GM19452 (cell line): Measurements from ENCODE around the gene FDXR.

Source experiments
- ATAC-seq: cut with Tn5 transposase; IDR thresholded peaks from one replicate; pipeline ENCODE4 v1.9.1; 2021; ENCODE audit not compliant: unreplicated experiment

Gene FDXR

DNA sequence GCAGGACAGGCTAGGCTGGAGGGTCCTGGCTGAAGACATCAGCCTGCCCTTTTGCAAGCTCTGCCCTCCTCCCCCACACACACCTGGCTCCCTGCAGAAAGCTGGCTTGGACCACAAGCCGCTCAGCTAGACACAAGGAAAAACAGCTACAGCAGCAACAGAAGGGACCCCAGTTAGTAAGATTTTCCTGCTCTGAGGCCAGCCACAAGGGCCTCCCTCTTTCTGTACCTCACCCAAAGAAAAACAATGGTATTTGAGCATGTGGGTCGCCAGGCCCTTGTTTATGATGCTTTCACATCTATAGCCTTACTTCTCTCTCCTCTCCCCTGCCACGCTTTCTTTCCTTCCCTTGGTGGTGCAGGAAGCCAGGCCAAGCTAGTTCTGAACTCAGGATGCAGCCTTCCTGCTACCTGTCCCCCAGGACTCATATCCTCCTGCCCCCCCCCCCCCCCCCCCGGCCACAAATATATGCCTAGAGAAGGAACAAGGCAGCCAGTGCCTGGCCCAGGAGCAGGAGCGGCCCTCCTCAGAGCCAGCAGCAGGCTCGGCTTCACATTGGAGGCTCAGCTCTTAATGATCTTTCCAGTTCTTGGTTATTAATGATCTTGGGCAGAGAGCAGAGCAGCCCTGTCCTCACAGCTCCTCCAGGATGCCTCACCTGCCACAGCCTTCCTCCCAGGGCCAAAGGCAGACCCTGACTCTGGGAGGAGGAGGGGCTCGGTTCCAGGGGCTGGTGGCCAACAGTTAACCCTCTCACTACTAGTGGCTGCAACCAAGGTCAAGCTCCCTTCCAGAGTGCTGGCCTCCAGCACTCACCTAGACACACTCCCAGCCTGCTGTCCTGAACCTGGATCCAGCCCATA, 32.6 kb downstream of the FDXR start:
- no peak for ATAC-seq

DNA sequence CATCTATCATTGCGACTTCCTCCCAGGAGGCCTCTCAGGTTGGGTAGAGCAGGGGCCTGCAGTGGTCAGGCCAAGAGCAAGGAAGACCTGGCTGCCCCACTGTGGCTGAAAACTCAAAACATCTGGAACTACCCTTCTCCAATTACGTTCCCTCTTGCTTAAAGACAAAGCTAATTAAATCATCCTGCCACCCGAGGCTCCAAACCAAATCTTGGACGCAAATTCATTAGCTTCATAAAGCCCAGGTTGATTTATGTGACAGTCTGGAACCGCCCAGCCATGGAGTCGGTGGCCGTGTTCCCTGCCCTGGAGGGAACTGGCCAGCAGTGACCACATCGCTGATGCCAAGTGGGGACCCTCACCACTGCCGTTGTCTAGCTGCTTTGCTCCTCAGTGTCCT, 34.5 kb downstream of the FDXR start:
- ATAC-seq: no peak

DNA sequence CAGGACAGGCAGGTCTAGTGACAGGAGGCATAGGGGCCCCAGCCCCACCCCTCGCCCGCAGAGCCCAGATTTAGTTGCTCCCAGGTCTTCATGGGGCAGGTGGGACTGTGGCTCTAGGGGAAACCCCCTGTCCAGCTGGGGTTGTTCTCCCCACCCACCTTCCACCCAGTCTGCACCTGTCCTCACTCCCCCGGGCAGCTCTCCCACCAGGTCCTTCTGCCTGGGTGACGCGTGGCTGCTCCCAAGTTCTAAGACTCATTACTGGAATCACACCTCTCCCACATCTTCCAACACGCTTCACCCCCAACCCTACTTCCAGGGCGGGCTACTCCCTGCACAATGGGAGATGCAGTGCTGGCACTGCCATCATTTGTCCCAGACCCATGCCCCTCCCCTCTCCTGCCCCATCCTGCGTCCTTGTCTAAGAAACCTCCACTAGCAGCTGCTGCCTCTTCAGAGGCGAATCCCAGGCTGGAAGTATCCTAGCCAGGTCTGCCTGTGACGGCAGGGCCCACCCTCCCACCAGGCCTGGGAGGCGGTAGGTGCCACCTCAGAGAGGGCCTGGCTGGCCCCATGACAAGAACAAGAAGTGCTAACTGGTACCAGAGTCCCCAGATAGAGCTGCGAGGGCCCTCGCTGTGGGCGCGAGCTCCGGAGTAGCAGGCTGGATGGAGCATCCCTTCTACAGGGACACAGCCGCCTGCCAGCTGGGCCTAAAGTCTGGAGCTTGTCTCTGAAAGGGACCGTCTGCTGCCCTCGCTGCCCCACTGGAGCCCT, 35.9 kb downstream of the FDXR start:
- no peak for ATAC-seq

DNA sequence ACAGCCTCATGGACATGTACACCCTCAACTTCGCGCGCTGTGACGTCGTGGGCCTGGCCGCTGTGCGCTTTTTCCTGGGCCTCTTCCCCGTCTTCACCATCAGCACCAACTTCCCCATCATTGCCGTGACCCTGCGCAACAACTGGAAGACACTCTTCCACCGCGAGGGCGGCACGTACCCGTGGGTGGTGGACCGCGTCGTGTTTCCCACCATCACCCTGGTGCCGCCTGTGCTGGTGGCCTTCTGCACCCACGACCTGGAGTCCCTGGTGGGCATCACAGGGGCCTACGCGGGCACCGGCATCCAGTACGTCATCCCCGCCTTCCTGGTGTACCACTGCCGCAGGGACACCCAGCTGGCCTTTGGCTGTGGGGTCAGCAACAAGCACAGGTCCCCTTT, 36.6 kb downstream of the FDXR start:
- no peak for ATAC-seq

DNA sequence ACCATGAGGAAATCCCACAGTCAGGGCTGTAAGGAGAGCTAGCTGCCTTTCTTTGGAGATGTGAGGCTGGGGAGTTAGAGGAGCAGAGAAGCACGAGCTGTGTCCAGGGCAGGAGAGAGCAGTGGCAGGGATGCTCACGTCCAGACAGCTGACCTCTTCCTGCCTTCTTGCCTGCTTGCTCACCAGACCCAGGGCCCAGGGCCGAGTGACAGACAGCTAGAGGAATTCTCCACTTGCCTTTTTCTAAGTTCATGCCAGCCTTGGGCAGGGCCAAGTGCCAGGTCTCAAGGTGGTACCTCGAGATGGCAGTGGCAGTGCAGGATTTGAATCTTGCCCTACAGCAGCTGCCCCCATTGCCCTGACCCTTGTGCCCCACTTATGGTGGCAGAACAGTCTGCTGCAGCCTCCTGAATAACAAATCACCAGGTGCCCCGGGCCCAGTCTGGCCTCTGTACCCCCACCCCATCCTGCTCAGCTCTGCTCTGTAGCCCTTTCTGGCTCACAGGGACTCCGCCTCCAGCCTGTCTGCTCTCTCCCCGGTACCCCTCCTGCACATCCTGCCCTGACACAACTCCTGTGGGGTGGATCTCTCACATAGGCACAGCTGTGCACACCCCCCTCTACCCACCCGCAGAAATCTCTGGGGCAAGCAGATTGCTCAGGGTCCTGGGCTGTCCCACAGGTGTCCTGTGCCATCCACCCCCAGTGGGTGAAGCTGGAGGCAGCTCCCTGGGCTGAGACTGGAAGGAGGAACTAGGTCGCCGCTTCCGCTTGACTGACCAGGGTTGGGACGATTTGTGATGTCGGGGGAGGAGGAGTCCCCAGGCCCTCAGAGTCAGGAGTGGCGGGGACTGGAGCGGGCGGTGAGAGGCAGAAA, 39.1 kb downstream of the FDXR start:
- ATAC-seq: no peak

DNA sequence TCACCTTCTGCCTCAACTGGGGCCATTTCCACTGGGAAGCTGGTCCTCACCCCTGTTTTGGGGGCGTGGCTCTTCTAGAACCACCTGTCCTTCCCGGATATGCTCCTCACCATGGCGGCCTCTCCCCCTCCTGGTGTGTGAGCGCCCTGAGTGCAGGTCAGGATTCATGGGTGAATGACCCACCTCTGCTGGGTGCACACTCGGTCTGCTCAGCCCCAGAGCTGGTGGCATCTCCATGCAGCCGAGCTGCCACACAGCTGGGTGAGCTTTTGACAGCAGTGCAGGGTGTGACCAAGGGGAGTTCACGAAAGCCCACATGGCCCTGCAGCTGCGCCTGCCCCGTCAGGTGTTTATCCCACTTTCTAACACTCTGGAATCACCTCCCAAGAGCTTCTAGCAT, 40.4 kb downstream of the FDXR start:
- ATAC-seq: no peak

DNA sequence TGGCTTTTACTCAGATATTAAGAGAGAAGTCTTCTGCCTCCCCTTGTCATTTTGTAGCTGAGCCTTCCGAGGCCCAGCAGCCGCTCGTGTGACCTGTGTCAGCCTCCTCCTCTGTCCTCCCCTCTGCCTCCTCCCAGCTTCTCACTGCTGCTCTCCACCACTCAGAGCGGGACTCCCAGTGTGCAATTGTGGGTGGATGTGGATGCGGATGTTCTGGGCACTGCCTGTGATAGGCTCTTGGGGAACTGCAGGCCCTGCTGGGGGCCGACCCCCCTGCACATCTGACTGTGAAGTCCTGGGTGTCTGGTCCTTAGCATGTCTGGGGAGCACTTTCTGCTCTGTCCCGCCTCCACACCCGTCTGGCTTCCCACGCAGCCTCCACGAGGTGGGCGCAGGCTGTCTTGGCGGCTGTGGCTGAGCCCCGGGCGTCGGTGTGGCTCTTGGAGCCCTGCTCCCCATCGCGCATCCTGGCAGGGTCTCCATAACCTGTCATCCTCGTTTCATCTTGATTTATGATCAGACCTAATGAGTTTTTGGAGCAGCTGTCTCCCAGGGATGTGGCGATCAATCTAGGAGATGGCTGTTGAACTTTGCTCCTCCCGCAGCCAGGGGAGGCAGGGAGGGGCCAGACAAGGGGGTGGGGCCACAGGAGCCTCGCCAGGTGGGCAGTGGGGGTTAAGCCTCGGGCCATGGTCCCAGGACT, 41.2 kb downstream of the FDXR start:
- no peak for ATAC-seq

DNA sequence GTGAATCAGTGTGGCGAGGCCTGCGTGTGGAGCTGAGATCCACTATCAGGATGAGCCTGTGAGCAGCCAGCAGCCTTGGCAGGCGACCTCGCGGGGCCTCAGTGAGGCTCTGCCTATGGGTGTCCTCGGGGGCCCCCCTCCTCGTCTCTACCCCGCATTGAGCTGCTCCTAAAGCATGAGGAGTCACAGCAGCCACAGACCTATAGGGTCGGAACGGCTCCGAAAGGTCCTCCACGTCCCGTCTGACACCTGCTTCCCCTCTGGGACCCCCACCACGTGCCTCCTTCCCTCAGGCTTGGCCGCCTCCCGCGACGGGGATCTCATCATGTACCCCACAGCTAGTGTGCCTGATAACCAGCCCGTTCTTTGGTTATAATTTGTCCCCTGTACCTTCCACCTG, 41.9 kb downstream of the FDXR start:
- ATAC-seq: no peak

DNA sequence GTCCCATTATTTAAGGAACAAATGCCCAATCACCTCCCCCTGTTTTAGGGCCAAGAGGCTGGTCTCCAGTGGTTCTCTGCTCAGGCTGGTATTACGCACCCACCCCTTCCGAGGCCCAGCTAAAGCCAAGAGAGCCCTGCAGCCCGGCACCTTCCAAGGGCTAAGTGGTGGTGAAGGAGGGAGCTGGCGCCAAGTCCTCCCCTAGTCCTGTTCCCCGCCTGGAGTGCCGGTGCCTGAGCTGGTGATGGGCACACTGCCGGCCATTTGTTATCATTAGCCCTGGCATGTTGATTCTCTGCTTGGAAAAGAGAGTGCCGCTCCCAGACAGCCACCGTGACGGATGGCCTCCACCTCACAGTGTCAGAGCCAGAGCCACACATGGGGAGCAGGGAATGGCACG, 45.0 kb downstream of the FDXR start:
- ATAC-seq: no peak

DNA sequence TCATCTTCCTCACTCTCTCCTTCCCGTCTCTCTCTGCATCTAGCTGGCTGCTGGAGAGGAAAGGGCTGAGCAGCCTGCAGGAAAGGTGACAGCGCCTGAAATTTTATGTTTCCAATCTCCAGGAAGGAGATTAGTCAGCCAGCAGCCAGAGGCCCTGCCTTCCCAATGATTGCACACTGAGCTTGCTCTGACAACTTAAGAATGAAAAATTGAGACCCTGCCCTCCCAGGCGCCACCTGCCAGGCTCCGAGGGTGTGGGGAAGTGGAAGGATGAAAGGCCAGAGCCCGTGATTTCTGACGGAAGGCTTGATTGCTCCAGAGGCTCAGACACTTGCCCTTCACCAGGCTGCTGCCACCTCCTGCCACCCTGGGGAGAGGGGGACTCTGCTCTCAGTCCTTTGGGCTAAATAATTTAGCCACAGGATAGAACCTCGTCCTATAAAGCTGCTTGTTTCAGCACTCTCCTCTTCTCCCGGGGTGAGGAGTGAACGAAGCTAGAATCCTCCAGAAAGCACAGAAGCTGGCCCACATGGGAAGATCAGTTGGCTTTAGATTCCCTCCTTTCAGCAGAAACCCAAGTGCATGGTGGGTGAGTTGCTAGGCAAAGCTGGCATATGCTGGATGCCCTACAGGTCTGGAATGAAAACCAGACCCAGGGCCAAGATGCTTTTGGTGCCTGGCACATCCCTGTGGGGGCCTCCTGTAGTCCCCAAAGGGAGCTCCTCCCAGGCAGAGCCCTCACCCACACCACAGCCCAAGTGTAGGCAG, 46.7 kb downstream of the FDXR start:
- ATAC-seq: no peak

DNA sequence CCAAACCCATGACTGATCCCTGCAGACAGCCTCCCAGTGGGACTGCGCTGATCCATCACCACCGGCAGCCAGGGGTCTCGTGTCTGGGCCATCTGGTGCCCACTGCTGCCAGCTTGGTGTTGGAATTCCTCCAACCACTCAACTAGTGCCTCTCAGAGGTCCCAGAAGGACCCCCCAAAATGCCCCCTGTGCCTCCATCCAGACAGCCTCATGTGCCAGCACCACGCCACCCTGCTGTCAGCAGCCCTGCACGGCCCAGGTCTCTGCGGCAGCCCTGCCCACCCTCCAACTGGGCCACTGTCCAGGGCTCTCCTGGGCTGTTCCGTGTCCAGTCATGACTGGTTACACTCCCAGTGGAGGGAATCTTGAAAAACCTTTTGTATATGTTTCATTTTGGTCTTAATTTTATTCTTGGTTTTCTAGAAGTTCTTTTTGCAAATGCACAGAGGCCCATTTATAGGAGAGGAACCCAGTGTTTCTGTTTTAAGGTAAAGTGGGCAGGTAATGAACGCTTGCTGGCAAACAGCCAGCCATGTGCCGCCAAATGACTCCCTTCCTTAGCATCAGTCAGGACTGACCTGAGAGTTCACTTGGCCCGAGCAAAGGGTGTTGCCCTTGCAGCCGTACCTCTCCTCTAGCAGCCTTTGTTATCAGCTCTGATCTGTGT, 47.7 kb downstream of the FDXR start:
- no peak for ATAC-seq

DNA sequence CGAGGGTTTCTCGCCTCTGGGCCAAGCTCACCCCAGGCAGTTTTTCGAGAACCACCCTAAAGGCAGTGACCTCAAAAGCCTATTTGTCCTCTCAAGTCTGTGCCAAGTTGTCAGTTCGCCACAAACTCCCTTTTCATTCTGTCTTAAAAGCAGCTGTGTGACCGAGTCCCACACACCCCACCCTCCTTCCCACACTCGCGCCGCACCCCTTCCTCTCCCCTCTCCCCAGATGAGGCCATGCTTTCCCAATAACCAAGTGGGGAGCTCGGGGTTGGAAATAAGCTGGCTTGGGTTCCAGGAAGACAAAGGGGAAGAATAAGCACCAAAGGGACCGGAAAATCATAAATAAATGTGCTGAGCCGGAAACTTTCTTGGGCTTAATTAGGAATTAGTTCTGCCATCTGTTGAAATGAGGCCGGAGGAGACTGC, 49.8 kb downstream of the FDXR start:
- ATAC-seq: no peak

DNA sequence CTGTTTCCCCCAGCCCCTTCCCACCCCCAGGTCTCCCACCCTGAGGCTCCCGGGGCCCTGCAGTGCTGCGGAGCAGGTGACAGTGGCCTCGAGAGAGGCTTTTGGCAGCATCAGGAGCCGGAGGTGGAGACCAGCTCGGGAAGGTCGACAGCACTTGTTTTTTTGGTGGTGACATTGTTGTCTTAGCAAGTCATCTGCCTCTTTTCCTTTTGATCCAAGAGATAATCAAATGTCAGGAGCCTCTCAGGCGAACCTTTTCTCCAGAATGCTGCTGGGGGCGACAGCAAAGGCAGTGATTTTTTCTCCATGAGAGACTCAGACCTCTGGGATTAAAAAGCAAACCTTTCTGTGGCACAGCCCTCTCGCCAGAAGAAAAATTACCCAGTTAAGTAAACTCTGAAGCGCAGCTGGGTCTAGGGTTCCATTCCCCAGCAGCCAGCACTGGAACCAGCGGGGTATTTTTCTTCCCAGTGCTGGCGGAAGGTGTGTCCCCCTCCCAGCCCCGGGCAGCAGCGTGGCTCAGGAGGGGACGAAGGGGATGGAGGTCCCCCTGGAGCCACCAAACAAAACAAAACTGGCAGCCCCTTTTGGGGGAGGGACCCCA, 50.4 kb downstream of the FDXR start:
- no peak for ATAC-seq

DNA sequence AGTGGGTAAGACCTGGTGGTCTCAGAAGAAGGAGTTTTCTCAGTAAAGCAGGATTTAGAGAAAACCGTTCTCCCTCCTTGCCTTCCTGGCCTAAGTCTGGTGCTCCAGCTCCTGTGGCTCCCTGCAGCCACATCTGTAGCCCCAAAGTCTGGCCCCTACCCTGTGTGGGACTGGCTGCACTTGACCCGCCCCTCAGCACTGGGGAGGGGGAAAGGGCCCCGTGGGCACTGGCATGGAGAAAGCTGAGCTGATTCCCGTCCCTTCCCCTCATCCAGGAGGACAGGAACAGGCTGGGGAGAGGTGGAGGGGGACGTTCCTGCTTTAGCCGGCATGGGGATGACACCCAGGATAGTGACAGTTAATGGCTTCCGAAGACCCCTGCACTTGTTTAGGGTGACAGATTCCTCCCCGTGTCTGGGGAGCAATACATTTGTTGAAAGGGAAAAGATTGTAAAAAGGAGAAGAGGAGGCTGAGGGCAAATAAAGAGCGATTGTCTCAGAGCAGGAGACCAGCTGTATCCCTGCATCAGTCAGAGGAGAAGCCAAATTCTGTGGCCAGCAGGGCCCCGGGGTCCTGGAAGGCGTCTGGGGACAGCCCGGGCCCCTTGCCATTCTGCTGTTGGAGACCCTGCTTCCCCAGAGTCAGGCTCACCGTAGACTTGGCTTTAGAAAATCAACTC, 51.0 kb downstream of the FDXR start:
- no peak for ATAC-seq

DNA sequence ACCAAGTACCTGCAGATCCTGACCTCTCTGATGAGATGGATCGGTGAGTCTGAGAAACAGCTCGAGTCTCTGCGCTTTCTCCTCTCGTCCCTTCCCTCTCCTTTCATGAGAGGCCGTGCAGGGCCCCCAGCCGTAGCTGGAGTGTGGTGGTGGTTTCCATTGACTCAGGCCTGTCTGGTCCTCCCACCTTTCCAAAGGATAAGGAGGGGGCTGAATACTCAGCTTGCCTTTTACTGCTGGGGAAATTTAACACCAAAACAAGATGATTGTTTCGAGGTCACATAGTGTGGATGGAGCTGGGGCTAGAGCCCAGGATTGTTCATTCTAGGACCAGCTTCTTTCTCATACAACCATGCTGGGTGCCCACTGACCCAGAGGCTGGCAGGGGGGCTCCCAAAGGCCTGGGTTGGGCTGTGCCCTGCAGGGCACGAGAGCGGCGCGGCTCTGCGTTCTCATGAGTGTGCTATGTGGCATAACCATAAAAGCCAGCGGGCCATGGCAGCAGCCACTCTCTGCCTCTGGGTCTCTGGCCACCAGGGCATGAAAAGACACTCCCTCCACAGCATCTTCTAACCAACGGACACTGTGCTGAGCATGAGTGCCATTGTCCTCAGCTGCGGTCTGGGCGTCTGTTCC, 52.9 kb downstream of the FDXR start:
- ATAC-seq: no peak

DNA sequence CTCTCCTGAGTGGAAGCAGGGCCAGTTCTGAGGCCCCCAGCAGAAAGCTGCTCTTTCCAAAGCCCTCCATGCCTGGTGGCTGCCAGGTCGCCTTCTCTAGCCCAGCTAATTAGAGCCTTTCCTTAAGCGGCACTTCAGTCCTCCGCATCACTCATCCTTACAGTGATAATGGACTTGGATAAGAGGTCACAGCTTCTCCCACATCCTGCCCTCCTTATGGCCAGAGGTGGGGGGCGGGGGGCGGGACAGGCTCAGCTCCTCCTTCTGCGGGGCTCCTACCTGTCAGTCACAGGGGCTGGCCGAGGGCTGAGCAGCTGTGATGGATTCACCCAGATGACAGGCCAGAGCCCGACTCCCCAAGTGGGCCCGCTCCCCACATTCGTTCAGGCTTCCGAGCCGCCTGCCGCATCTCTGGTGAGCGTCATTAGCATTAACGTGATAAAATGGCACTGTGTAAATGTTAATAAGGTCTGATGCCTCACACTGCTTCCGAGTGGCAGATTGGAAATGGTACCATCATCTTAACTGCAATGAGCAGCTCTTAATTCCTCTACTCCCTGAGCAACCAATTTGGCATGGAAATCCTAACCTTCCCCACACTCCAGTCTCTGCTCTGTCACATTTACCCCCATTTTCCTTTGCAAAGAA, 54.4 kb downstream of the FDXR start:
- ATAC-seq: no peak

DNA sequence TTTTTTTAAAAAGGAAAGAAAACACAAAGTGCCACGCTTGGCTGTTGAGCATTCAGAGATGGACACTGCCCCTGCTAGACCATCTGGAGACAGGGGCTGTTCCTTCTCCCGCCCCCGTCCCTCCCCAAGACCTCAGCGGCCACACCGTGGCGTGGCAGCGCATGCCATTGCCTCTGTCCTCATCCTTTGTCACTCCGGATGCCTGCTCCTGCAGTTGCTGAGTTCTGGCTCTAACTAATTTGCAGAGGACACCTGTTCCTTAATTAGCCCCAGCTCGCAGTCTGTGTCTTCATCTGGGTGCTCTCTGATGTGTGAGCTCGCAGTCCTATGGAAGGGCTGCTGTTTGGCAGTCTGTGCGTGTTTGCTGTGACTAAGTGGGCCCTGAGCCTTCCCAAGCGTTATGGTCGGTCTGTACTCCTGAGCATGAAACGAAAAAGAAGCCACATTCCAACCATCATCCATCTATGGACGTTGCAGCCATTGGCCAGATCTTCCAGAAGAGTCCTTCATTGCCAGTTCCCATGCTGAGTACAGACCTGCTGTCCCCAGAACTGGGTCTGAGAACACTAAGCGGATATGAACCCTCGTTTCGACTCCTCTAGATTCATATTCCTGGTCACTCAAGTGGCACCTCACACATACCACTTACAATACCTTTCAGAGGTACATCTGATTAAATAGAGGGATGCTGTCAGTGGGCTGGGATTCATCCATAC, 55.7 kb downstream of the FDXR start:
- no peak for ATAC-seq
